ENCODE measurements around the gene SLC2A9.

SLC2A9 gene

GRCh38 chr4:10018818-10019461 lies 2.4 kb downstream of the SLC2A9 start:
- peak; percentile 93 for DNase-seq

- DNase-seq = no peak
Measured at GRCh38 chr4:10017037-10017893, 4.0 kb downstream of the SLC2A9 start.

- no peak for DNase-seq
Measured at GRCh38 chr4:10016169-10016568, 5.1 kb downstream of the SLC2A9 start.

GRCh38 chr4:10015140-10015753 lies 6.0 kb downstream of the SLC2A9 start:
- peak; percentile 62 for DNase-seq

GRCh38 chr4:10013722-10014121 lies 7.6 kb downstream of the SLC2A9 start:
- peak; percentile 47 for DNase-seq

- no peak for DNase-seq
Measured at GRCh38 chr4:10011885-10012284, 9.4 kb downstream of the SLC2A9 start.

- no peak for DNase-seq
Measured at GRCh38 chr4:10011277-10011676, 10.0 kb downstream of the SLC2A9 start.

GRCh38 chr4:10009861-10010500 lies 11.3 kb downstream of the SLC2A9 start:
- no peak for DNase-seq

- no peak for DNase-seq
Measured at GRCh38 chr4:10008609-10009005, 12.7 kb downstream of the SLC2A9 start.

GRCh38 chr4:10007793-10008608 lies 13.3 kb downstream of the SLC2A9 start:
- peak; percentile 7 for DNase-seq

GRCh38 chr4:10007436-10007740 lies 13.9 kb downstream of the SLC2A9 start:
- DNase-seq = no peak

GRCh38 chr4:10006601-10007435 lies 14.5 kb downstream of the SLC2A9 start:
- no peak for DNase-seq

GRCh38 chr4:10006231-10006600 lies 15.1 kb downstream of the SLC2A9 start:
- DNase-seq = peak; percentile 35

GRCh38 chr4:10005632-10006031 lies 15.7 kb downstream of the SLC2A9 start:
- DNase-seq = no peak

GRCh38 chr4:10003666-10004065 lies 17.6 kb downstream of the SLC2A9 start:
- DNase-seq = no peak

- no peak for DNase-seq
Measured at GRCh38 chr4:10002278-10002677, 19.0 kb downstream of the SLC2A9 start.

- DNase-seq = no peak
Measured at GRCh38 chr4:10001757-10002156, 19.5 kb downstream of the SLC2A9 start.

GRCh38 chr4:9999956-10000561 lies 21.2 kb downstream of the SLC2A9 start:
- DNase-seq = no peak

GRCh38 chr4:9997886-9998285 lies 23.4 kb downstream of the SLC2A9 start:
- DNase-seq = no peak

- DNase-seq = no peak
Measured at GRCh38 chr4:9996319-9997110, 24.8 kb downstream of the SLC2A9 start.
